NT2/D1 (cell line): Measurements from ENCODE around the gene IVNS1ABP.
"Not testable (repeated sequence)": the region's sequence is repeated elsewhere in the genome, so short reads cannot be mapped to it uniquely, and the experiment has no call there.

Experiments
- DNase-seq: peaks from one replicate; pipeline ENCODE4 v3.0.0-alpha.2; 2011; ENCODE audit warnings: low read depth, low spot score
- H3K27me3 ChIP-seq: 2 replicates; pipeline ENCODE4 v1.6.0; 2011; ENCODE audit warnings: mild to moderate bottlenecking; ENCODE audit not compliant: insufficient read length, insufficient read depth
- H3K36me3 ChIP-seq: 2 replicates; pipeline ENCODE4 v1.6.1; 2011; ENCODE audit warnings: mild to moderate bottlenecking, low read length, mixed read lengths; ENCODE audit not compliant: insufficient read depth, insufficient read length
- H3K4me1 ChIP-seq: 2 replicates; pipeline ENCODE4 v1.5.1; 2011; ENCODE audit not compliant: insufficient read depth, insufficient read length
- H3K4me3 ChIP-seq: 2 replicates; pipeline ENCODE4 v1.5.1; 2011; ENCODE audit warnings: low read depth; ENCODE audit not compliant: insufficient read length
- H3K9ac ChIP-seq: 2 replicates; pipeline ENCODE4 v1.6.0; 2011; ENCODE audit warnings: low read depth; ENCODE audit not compliant: insufficient read length
- H3K9me3 ChIP-seq: 2 replicates; pipeline ENCODE4 v1.5.1; 2011; ENCODE audit warnings: mild to moderate bottlenecking, low read length; ENCODE audit not compliant: insufficient read depth
- SUZ12 ChIP-seq: IDR thresholded peaks from 2 replicates; pipeline ENCODE4 v1.6.1; 2011; ENCODE audit not compliant: insufficient read length, insufficient read depth; ENCODE audit errors: extremely low read depth
- YY1 ChIP-seq: IDR thresholded peaks from 2 replicates; pipeline ENCODE4 v1.6.1; 2011; ENCODE audit not compliant: insufficient read length, insufficient read depth
- ZNF274 ChIP-seq: IDR thresholded peaks from 2 replicates; pipeline ENCODE4 v1.6.1; 2011; ENCODE audit warnings: mild to moderate bottlenecking, low read depth, low read length

The IVNS1ABP gene

DNA sequence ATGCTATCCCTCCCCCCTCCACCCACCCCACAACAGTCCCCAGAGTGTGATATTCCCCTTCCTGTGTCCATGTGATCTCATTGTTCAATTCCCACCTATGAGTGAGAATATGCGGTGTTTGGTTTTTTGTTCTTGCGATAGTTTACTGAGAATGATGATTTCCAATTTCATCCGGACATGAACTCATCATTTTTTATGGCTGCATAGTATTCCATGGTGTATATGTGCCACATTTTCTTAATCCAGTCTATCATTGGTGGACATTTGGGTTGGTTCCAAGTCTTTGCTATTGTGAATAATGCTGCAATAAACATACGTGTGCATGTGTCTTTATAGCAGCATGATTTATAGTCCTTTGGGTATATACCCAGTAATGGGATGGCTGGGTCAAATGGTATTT, 65.1 kb downstream of the IVNS1ABP start:
- not testable (repeated sequence) for DNase-seq, H3K9ac ChIP-seq, H3K9me3 ChIP-seq, H3K36me3 ChIP-seq, H3K4me3 ChIP-seq, H3K27me3 ChIP-seq, H3K4me1 ChIP-seq

- no peak for TF ChIP-seq ZNF274
- no peak for TF ChIP-seq SUZ12
- no peak for TF ChIP-seq YY1
- Histone ChIP-seq H3K4me1 (no peaks in the 10 kb centered on the region), H3K27me3 (no peaks in the 10 kb centered on the region), H3K9me3 (no peaks in the 10 kb centered on the region), H3K4me3 (no peak overlapping the region), H3K9ac (no peak overlapping the region), H3K36me3 (no peaks in the 10 kb centered on the region)
- peak; percentile 48 for DNase-seq
Observed at GRCh38 chr1:185250063-185250462, 67.0 kb downstream of the IVNS1ABP start.

DNA sequence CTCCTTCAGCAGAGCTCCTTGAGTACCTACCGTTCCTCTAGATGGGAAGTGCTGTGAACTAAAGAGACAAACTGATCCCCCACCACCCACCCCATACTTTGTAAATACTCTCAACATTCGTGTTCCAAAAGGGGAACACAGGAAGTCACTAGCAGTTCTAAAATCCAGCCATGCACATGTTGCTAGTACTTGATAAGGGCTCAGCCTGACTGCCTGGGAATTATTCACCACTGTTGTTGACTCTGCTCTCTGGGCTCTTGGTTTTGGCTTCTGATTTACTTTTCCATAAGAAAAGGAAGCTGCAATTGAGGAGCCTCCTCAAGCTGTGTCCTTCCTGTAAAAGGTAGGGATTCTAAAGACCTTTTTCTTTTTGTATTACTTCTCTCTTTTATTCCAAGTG, 67.5 kb downstream of the IVNS1ABP start:
- TF ChIP-seq YY1 (no peak), SUZ12 (no peak)
- no peaks in the 10 kb centered on the region for H3K4me1 ChIP-seq
- H3K9ac ChIP-seq = no peak overlapping the region
- no peak overlapping the region for H3K4me3 ChIP-seq
- peak; percentile 54 for DNase-seq
- H3K9me3 ChIP-seq = no peaks in the 10 kb centered on the region
- H3K36me3 ChIP-seq = no peaks in the 10 kb centered on the region
- H3K27me3 ChIP-seq = no peaks in the 10 kb centered on the region
